Measurements from ENCODE around the gene KRT33A.

Gene KRT33A

GRCh38 chr17:41322094-41322902 is 28.3 kb downstream of the KRT33A start:
- H3K9me2 ChIP-seq (ENCODE audit: low read depth, low read length) = no peaks in the 10 kb centered on the region
- H2AFZ ChIP-seq (ENCODE audit: low read length) = no peak overlapping the region
- H3K79me2 ChIP-seq (ENCODE audit: insufficient read depth, low read length) = no peaks in the 10 kb centered on the region
- no peak overlapping the region for H3K27ac ChIP-seq (ENCODE audit: low read depth, low read length, poor library complexity, severe bottlenecking)
- no peaks in the 10 kb centered on the region for H3K4me1 ChIP-seq (ENCODE audit: insufficient read depth, low read length, severe bottlenecking)
- TF ChIP-seq EZH2 (IDR thresholded peaks at IDR 0.05; ENCODE audit: borderline replicate concordance, low read length) = no peak
- TF ChIP-seq CTCF (IDR thresholded peaks at IDR 0.05; ENCODE audit: low read length) = peak; percentile 66
- H3K36me3 ChIP-seq (ENCODE audit: insufficient read depth, low read length) = no peaks in the 10 kb centered on the region
- no peak overlapping the region for H3K9ac ChIP-seq (ENCODE audit: low read length)
- H3K9me3 ChIP-seq (ENCODE audit: low read length) = peaks cover 4% of the 10 kb centered on the region; the same call in 1 of the 2 replicates
- H3K27me3 ChIP-seq (ENCODE audit: insufficient read depth, low read length) = 0 out of 2 replicates have a peak, but pooled peaks cover 3% of the 10 kb centered on the region
- no peak overlapping the region for H3K4me3 ChIP-seq (ENCODE audit: low read depth, low read length, poor library complexity, severe bottlenecking)
- no peaks in the 10 kb centered on the region for H3F3A ChIP-seq (ENCODE audit: insufficient read depth, low read length)
- H3K4me2 ChIP-seq (ENCODE audit: low read length) = no peak overlapping the region
- no peaks in the 10 kb centered on the region for H4K20me1 ChIP-seq (ENCODE audit: insufficient read depth, low read length)

GRCh38 chr17:41318231-41318630 is 32.4 kb downstream of the KRT33A start:
- Histone ChIP-seq H3K79me2 (ENCODE audit: insufficient read depth, low read length) (no peaks in the 10 kb centered on the region), H3K27me3 (ENCODE audit: insufficient read depth, low read length) (0 out of 2 replicates have a peak, but pooled peaks cover 3% of the 10 kb centered on the region), H3K4me1 (ENCODE audit: insufficient read depth, low read length, severe bottlenecking) (no peaks in the 10 kb centered on the region), H3K9ac (ENCODE audit: low read length) (no peak overlapping the region), H3K36me3 (ENCODE audit: insufficient read depth, low read length) (no peaks in the 10 kb centered on the region), H3K9me3 (ENCODE audit: low read length) (peaks cover 4% of the 10 kb centered on the region; the same call in 1 of the 2 replicates), H3F3A (ENCODE audit: insufficient read depth, low read length) (no peaks in the 10 kb centered on the region), H2AFZ (ENCODE audit: low read length) (no peak overlapping the region), H4K20me1 (ENCODE audit: insufficient read depth, low read length) (no peaks in the 10 kb centered on the region), H3K9me2 (ENCODE audit: low read depth, low read length) (no peaks in the 10 kb centered on the region), H3K4me2 (ENCODE audit: low read length) (no peak overlapping the region), H3K4me3 (ENCODE audit: low read depth, low read length, poor library complexity, severe bottlenecking) (no peak overlapping the region), H3K27ac (ENCODE audit: low read depth, low read length, poor library complexity, severe bottlenecking) (no peak overlapping the region)
- TF ChIP-seq EZH2 (IDR thresholded peaks at IDR 0.05; ENCODE audit: borderline replicate concordance, low read length) = no peak
- no peak for TF ChIP-seq CTCF (IDR thresholded peaks at IDR 0.05; ENCODE audit: low read length)

DNA sequence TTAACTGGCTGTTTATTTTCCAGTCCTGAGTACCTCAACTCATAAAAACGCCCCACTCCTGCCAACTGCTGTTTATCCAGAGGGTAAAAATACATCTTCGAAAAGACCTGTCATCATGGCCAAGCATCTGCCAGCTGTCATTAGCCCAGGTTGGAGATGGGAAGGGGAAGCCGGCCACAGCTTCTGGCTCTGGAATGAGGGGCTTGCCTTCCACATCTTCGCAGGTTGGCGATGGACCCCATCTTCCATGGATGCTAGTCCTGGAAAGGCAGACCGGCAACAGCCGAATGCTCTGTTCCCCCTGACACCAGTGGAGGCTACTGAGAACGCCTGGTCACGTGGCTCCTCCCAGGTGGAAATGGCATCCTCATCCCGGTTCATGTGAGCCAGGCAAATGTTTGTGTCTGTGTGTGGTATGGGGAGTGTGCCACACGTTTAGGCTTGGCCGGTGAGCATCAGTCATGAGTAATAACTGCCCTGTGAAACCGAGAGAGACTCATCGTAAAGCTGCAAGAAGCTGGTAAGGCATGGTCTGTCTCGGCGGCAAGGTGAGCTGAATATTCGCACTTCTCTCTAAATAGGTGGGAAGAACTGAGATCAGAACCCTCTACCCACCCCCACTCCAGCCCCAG is 34.7 kb downstream of the KRT33A start:
- TF ChIP-seq CTCF (IDR thresholded peaks at IDR 0.05; ENCODE audit: low read length) = no peak
- TF ChIP-seq EZH2 (IDR thresholded peaks at IDR 0.05; ENCODE audit: borderline replicate concordance, low read length) = no peak
- Histone ChIP-seq H3K4me1 (ENCODE audit: insufficient read depth, low read length, severe bottlenecking) (no peaks in the 10 kb centered on the region), H3F3A (ENCODE audit: insufficient read depth, low read length) (no peaks in the 10 kb centered on the region), H3K27me3 (ENCODE audit: insufficient read depth, low read length) (0 out of 2 replicates have a peak, but pooled peaks cover 3% of the 10 kb centered on the region), H3K9me2 (ENCODE audit: low read depth, low read length) (no peaks in the 10 kb centered on the region), H3K36me3 (ENCODE audit: insufficient read depth, low read length) (no peaks in the 10 kb centered on the region), H3K27ac (ENCODE audit: low read depth, low read length, poor library complexity, severe bottlenecking) (no peak overlapping the region), H3K9ac (ENCODE audit: low read length) (no peak overlapping the region), H3K4me2 (ENCODE audit: low read length) (no peak overlapping the region), H3K79me2 (ENCODE audit: insufficient read depth, low read length) (no peaks in the 10 kb centered on the region), H3K9me3 (ENCODE audit: low read length) (peaks cover 4% of the 10 kb centered on the region; the same call in 1 of the 2 replicates), H3K4me3 (ENCODE audit: low read depth, low read length, poor library complexity, severe bottlenecking) (no peak overlapping the region), H4K20me1 (ENCODE audit: insufficient read depth, low read length) (no peaks in the 10 kb centered on the region), H2AFZ (ENCODE audit: low read length) (no peak overlapping the region)

Data from OCI-LY1 (cell line).